Fibroblast of peridontal ligament (primary cell): Measurements from ENCODE around the gene OR12D2.
"Not testable (repeated sequence)": the region's sequence is repeated elsewhere in the genome, so short reads cannot be mapped to it uniquely, and the experiment has no call there.

ENCODE experiments used
- DNase-seq: peaks from one replicate; pipeline ENCODE4 v3.0.0-alpha.2; 2010; ENCODE audit errors: extremely low read depth

The OR12D2 gene

DNA sequence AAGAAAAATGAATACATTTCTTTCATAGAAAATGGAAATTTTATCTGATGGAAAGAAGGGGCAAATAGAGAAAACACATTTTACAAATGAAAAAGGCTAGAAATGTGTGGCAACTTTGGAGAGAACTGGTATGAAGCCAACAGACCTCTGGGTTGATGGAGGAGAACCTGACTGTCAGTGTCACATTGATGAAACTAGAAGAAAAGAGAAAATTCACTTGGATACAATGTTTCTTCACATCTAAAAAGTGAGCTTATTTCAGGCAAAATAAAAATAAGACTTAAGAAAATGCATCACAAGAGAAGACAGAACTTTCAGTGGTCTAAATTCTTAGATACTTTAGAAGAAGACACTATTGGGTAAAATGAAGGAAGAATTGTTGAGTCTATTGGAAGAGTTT lies at the start of gene OR12D2:
OR12D2 (plus strand) TSS at position 301 of the 400 bp plus-strand sequence. CDS start 1,069 bp downstream, outside the sequence.
- DNase-seq: no peak

GRCh38 chr6:29349348-29349747 lies 46.1 kb upstream of the OR12D2 start:
- DNase-seq: not testable (repeated sequence)

DNA sequence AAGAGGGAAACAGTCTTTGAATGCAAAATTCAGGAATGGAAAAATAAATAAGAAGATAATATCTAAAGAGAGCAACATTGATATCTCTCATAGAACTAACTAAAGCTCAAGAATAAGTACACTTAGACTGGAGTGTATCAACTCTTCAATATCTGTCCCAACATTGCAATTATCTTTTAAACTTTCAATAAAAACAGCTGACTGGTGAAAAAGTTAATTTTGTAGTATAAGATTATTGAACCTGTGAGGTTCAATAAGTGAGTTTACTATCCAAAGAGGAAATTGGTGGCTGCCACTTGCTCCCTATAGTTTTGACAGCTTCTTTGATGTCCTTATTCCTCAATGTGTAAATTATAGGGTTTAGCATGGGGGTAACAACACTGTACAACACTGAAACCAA lies 40.5 kb upstream of the OR12D2 start:
- no peak for DNase-seq

GRCh38 chr6:29355603-29356002 lies 39.8 kb upstream of the OR12D2 start:
- no peak for DNase-seq

DNA sequence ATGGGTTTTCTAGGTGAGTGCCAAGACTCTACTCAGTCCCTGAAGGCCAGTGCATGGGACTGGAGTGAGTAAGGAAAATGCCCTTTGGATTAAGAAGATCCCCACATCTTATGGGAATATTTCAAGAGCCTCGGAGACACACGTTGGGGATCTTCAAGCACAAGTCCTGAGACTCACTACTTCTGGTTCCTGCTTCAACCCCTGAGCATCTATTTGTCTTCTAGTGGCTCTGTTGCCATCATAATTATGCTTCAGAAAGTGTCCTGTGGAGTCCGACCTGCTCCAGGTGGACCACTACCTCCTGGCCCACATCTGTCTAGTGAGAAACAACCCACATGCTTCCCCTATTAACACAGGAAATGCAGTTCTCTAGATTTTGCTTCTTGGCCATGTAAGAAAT lies 26.7 kb upstream of the OR12D2 start, which contains the start of gene OR5V1:
OR5V1 (minus strand) TSS at position 101 of the 400 bp plus-strand sequence. CDS start 12,670 bp downstream, outside the sequence.
- no peak for DNase-seq

- DNase-seq: no peak
These were observed 20.2 kb upstream of the OR12D2 start, which contains the start of gene OR12D3 for GRCh38 chr6:29375191-29375590. Gene OR12D3, minus strand, starts transcription at chr6:29375291. Its CDS starts 4 bp downstream, at chr6:29375287.

DNA sequence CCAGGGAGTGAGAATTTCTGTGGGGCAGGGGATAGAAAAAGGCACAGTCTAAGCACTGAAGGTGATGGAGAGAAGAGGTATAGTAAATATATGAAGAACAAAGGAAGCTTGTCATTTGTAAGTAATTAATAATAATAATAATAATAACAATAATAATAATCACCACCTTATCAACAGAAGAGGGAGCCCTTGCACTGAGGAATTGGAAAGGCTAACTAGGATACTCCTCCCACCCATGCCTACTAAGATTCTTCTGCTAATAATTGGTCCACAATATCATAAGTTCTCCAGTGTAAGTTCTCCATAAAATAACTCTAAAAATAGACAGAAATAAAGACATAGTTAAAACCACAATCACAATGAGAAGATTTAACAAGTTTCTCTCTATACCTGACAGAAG lies 19.4 kb upstream of the OR12D2 start:
- DNase-seq: no peak

DNA sequence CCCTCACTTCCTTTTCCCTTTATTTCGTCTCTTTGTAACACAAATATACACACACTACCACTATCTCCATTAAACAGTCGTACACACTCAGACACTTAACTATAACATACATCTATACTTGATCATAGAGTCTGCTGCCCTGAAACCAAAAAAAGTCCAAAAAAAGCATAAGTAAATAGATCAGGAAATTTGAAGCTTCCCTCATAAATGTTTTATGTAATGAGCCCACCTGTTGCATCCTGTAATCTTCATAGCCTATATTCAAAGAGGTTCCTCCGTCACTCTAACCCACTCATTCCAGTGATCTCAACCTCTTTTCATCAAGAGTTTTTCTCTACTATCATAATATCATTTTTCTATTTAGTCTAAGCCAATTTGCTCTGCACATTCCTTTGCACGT lies 6.9 kb upstream of the OR12D2 start:
- no peak for DNase-seq

DNA sequence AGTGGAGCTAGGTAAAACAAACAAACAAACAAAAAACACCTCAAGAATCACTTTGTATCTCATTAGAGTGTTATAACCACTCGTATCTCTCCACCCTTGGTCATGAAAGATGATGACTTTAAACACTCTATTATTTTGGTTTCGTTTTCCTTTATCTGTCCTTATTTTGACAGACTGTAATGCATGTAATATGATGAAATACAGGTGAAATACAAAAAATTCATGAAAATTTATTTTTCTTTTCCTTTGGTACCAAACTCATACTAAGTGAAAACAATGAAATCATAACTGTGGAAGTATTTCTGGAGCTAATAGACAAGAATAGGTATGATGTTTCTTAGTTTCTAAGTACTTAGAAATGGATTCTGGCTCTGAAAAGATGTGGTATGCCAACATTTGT lies 4.1 kb downstream of the OR12D2 start:
- DNase-seq: no peak

GRCh38 chr6:29403801-29404200 lies 8.4 kb downstream of the OR12D2 start:
- no peak for DNase-seq

DNA sequence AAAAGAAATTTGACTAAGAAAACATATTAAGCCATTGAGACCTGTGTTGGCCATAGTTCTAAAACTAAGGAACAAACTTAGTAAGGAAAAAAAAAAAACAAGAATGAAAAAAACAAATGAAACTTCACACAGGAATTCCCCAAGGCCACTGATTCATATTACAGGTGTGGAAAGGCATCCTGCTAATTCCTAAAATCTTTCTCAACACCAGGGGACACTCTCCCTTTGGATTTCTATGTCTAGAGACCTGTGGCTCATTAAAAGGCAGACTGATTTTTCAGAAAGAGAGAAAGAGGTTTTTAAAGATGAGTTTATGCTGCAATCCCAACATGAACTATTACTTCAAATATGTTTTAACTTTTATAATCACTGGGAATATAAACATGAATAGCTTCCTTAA lies 19.2 kb downstream of the OR12D2 start, which contains the start of gene OR12D1:
OR12D1 (plus strand) TSS at position 341 of the 400 bp plus-strand sequence.
- no peak for DNase-seq

DNA sequence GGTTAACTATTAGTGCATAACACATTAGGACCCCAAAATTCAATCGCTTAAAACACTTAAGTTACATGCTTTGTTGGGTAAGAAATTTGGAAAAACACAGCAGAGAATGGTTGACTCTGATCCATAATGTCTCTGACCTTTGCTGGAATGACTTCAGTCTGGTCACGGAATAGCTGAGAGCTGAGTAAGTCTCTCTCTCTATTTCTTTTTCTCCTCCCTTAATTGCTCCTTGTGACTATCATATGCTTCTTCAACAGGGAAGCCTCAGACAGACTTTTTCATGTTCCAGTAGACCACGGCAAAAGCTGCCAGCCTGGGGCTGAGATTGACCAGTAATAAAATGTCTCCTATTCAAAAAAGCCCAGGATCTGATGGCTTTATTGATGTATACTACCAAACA lies 24.1 kb downstream of the OR12D2 start:
- DNase-seq: no peak

DNA sequence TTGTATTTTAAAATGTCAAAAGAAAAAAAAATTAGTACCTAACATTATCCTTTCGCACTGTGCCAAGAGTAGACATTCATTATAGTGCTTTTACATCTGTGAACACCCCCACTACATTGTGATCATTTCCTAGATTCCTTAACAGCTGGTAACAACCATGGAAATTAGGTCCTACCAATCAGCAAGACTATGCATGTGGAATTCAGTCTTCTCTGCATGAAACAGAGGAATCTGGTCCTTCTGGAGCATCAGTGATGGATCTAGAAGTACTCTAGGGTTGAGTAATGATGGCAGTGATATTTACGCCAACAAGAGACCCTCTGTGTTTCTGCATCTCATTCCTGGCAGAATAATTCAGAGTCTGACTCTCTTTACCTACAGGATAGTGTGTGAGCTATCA lies 28.7 kb downstream of the OR12D2 start:
- DNase-seq: no peak

- DNase-seq: no peak
These were observed 29.1 kb downstream of the OR12D2 start for GRCh38 chr6:29424575-29424974.

DNA sequence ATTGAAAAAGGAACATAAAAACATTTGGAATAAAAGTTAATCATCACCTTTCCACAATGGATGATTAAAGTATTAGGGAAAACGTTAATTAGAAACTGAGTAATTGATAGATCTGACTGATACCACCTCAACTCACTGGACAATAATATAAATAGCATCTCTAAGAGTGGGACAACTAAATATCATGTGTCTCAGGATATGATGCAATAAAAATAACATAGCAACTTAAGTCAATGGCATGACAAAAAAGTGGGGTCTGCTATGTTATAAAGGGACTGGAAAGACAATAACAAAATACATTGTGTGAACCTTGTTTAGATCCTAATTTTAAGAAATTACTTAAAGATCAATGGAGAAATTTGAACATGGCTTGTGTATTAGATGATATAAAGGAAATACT lies 29.6 kb downstream of the OR12D2 start:
- DNase-seq: no peak

- no peak for DNase-seq
These were observed 31.2 kb downstream of the OR12D2 start for GRCh38 chr6:29426654-29427053.

DNA sequence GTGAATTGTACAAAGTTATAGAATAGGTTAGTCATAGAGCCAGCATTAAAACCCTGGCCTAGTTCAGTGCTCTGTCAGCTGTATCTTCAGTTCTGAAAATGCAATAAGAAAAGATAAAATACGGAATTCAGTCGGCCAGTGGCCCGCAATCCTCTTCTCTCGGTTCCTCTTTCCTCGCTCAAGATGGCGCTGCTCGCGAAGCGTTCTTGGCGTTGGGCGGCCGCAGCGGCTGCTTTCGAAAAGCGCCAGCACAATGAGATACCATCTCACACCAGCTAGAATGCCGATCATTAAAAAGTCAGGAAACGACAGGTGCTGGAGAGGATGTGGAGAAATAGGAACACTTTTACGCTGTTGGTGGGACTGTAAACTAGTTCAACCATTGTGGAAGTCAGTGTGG lies 41.3 kb downstream of the OR12D2 start:
- DNase-seq: not testable (repeated sequence)

DNA sequence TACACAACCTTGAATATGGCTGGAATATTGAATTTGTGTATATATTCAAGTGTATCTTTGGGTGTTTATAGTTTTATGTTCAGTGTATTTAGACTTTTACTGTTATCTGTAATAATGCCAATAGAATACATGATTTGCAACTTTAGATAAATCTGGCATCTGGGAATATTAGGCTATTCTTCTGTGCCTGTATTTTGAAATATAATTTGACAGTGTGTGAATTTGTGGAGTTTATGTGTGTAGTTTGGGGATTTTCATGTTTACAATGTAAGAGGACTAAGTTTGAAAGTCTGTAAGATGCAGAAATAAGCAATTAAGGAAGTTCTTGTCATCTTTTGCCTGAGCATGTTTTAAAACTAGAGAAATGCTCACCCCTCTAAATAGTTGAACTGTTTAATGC lies 43.6 kb downstream of the OR12D2 start, which contains the start of gene OR10C1:
OR10C1 (plus strand) TSS at position 301 of the 400 bp plus-strand sequence. CDS start 710 bp downstream, outside the sequence.
- DNase-seq: no peak

DNA sequence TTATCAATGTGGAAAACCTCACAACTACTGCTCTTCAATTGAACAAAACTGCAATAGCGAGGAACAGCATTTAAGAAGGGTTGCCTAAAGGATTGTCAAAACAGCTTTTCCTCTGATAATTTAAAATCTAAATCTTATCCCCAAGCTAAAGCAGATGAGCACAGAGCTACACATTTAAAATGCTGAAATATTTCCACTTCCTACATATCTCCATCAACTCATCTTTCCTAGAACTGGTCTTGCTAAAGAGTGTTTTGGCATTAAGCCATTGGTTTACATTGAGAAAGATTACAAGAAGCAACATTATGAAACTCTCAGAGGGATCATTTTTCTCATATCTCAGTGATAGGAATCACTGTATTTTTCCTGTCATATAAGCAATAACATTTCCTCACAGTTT lies 47.3 kb downstream of the OR12D2 start:
- no peak for DNase-seq

- not testable (repeated sequence) for DNase-seq
These were observed 48.6 kb downstream of the OR12D2 start for GRCh38 chr6:29444031-29444430.
